Kidney (tissue), 14 donors: ENCODE results near the gene PRR33. TPM values are rescaled to one million over a fixed set of nuclear protein-coding genes. Genes with fewer than 3 reads are reported as not detected.

ENCODE experiments used
- DNase-seq, 5 donors: peaks; one replicate each; pipeline ENCODE4 v3.0.0-alpha.2; 2013 to 2020
- FAIRE-seq: peaks from 2 replicates; lab custom pipeline; 2012; peaks lifted over from hg19 to GRCh38; lab: Jason Lieb, UNC
- H3K27ac ChIP-seq, 2 donors: one replicate each; pipeline ENCODE4 v1.7.0; 2013; ENCODE audit warnings: low read depth in 2 of 2, low read length in 2 of 2, inconsistent platforms in 1 of 2
- H3K27me3 ChIP-seq: one replicate; pipeline ENCODE4 v1.7.1; 2013; ENCODE audit warnings: low read length, inconsistent platforms; ENCODE audit not compliant: control insufficient read depth, insufficient read depth
- H3K36me3 ChIP-seq, 3 donors: one replicate each; pipeline versions ENCODE4 v1.7.0 to v1.7.1; 2013; ENCODE audit warnings: low read length in 3 of 3, control low read depth in 1 of 3, inconsistent platforms in 1 of 3; ENCODE audit not compliant: insufficient read depth in 3 of 3, control insufficient read depth in 2 of 3
- H3K4me1 ChIP-seq, 3 donors: one replicate each; pipeline versions ENCODE4 v1.7.0 to v1.7.1; 2013; ENCODE audit warnings: low read length in 3 of 3, inconsistent platforms in 1 of 3, low read depth in 1 of 3; ENCODE audit not compliant: control insufficient read depth in 2 of 3, insufficient read depth in 2 of 3
- H3K4me3 ChIP-seq, 3 donors: one replicate each; pipeline versions ENCODE4 v1.7.0 to v1.8.1; 2013; ENCODE audit warnings: low read length in 3 of 3, control low read depth in 1 of 3, inconsistent platforms in 1 of 3
- H3K9ac ChIP-seq, 3 donors: one replicate each; pipeline versions ENCODE4 v1.7.0 to v1.7.1; 2013; ENCODE audit warnings: low read length in 3 of 3, control low read depth in 1 of 3, inconsistent platforms in 1 of 3
- H3K9me3 ChIP-seq, 3 donors: one replicate each; pipeline versions ENCODE4 v1.7.0 to v1.7.1; 2013; ENCODE audit warnings: low read length in 3 of 3, control low read depth in 1 of 3, inconsistent platforms in 1 of 3; ENCODE audit not compliant: control insufficient read depth in 2 of 3, insufficient read depth in 1 of 3
- CTCF ChIP-seq: IDR thresholded peaks from 3 replicates; pipeline ENCODE4 v1.5.1; 2012; ENCODE audit warnings: mild to moderate bottlenecking, moderate library complexity, borderline replicate concordance; ENCODE audit not compliant: insufficient read depth; ENCODE audit errors: extremely low read depth
- intact Hi-C: fragments of 100-400 bp; cut with DNase I; formaldehyde crosslinking; loops from one replicate; pipeline ENCODE4 v1.11.1; 2022
- polyA plus RNA-seq: library from polyadenylated mRNA; stranded (reverse); fragments of 350-450 nt; fragmentation: Illumina TruSeq; extraction: RNeasy Lipid Tissue Mini Kit (QIAGEN cat#74804); gene quantifications from one replicate; pipeline ENCODE4 v1.2.3, GENCODE V29; 2014; ENCODE audit warnings: low read depth, low replicate concordance; ENCODE audit not compliant: insufficient read depth
- total RNA-seq: library from RNA; stranded (reverse); fragmentation: NEBNext Ultra II Directional; extraction: Animal tissue kit (Norgen Biotek cat#: 25700); gene quantifications from one replicate; pipeline ENCODE4 v1.2.1, GENCODE V29; 2021
- donor health status: control.
- donor health status: control.
- donor health status: control.
- donor health status: control.
- donor health status: control.
- donor health status: DM: yes; HTN: yes; CAD: no.
- donor health status: Normal renal cell carcinoma (clear cell type).

Gene PRR33
- total and polyA plus RNA-seq, 2 donors from 2014 or later: not detected

GRCh38 chr11:1854132-1854948 lies 37.4 kb downstream of the PRR33 start:
- Histone ChIP-seq H3K27me3 (no peaks in the 10 kb centered on the region), H3K27ac (no peak overlapping the region), H3K9me3 (no peaks in the 10 kb centered on the region), H3K36me3 (no peaks in the 10 kb centered on the region), H3K9ac (no peak overlapping the region), H3K4me3 (no peak overlapping the region), H3K4me1 (peaks cover 0 to 2% (median 0%) of the 10 kb centered on the region in 3 donors)
- no peak for TF ChIP-seq CTCF
- DNase-seq (peak in 1 of 5 donors; percentile 71), FAIRE-seq (no peak)
- intact Hi-C loops: no loop called here

- Histone ChIP-seq H3K4me3 (no peak overlapping the region), H3K4me1 (peaks cover 0 to 2% (median 0%) of the 10 kb centered on the region in 3 donors), H3K27me3 (no peaks in the 10 kb centered on the region), H3K9me3 (no peaks in the 10 kb centered on the region), H3K27ac (no peak overlapping the region), H3K9ac (no peak overlapping the region), H3K36me3 (no peaks in the 10 kb centered on the region)
- intact Hi-C loops: no loop called here
- DNase-seq (peak in 1 of 5 donors; percentile 74), FAIRE-seq (no peak)
- no peak for TF ChIP-seq CTCF
These were observed 38.1 kb downstream of the PRR33 start for GRCh38 chr11:1853376-1854131.

- TF ChIP-seq CTCF: no peak
- no peaks in the 10 kb centered on the region for H3K36me3 ChIP-seq
- no peak within 1 kb of the TSS for H3K4me3 ChIP-seq
- H3K9ac ChIP-seq: no peak within 1 kb of the TSS
- DNase-seq (peak in 1 of 5 donors; percentile 82), FAIRE-seq (no peak)
- intact Hi-C loops: no loop called here
- no peaks in the 10 kb centered on the region for H3K27me3 ChIP-seq
- H3K9me3 ChIP-seq: no peaks in the 10 kb centered on the region
- no peak within 1 kb of the TSS for H3K27ac ChIP-seq
- peaks cover 0 to 2% (median 0%) of the 10 kb centered on the region in 3 donors for H3K4me1 ChIP-seq
These were observed 38.8 kb downstream of the PRR33 start, which contains the start of gene LSP1 for GRCh38 chr11:1852877-1853276. Gene LSP1, plus strand, starts transcription at chr11:1853084. Its CDS starts 61 bp downstream, at chr11:1853145.
